PFSK-1 (cell line): Measurements from ENCODE around the gene MED9.

Experiments used
- POLR2AphosphoS5 ChIP-seq: IDR thresholded peaks from 2 replicates; pipeline ENCODE4 v1.6.1; 2012; ENCODE audit warnings: low read depth, mild to moderate bottlenecking, control low read depth, low read length, moderate library complexity
- SIN3A ChIP-seq: IDR thresholded peaks from 2 replicates; pipeline ENCODE4 v1.6.1; 2012; ENCODE audit warnings: mild to moderate bottlenecking, low read length, moderate library complexity, borderline replicate concordance; ENCODE audit not compliant: insufficient read depth
- TAF1 ChIP-seq: IDR thresholded peaks from 2 replicates; pipeline ENCODE4 v1.6.1; 2012; ENCODE audit warnings: low read length, control low read depth, borderline replicate concordance; ENCODE audit not compliant: insufficient read depth
- TF ChIP-seq, protein P1 (sequence below), 2 experiments: IDR thresholded peaks; 2 replicates each; pipeline versions ENCODE4 v1.6.1 to v1.8.0; 2011 to 2012; ENCODE audit warnings: low read depth in 2 of 2, low read length in 2 of 2, control low read depth in 1 of 2, inconsistent platforms in 1 of 2, mild to moderate bottlenecking in 1 of 2, moderate library complexity in 1 of 2; ENCODE audit not compliant: insufficient read depth in 1 of 2

DNA sequence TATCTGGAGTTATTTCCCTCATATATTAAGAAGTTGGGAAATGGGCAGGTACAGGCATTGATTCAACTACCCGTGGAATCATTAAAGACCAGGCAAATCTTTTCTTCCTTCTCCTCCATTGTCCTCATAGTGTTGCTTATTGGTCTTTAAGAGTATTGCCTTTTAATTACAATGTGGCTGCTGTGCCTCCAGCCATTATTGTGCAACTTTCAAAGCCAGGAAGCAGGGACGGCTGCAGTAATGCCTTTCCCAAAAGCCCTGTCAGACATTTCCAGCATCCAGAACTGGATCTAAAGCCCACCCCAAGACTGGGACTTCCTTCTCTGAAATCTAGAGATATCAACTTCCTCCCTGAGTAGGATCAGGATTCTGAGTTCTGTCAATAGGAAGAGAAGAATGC, 42.3 kb upstream of the MED9 start:
- TF ChIP-seq, protein P1, sequence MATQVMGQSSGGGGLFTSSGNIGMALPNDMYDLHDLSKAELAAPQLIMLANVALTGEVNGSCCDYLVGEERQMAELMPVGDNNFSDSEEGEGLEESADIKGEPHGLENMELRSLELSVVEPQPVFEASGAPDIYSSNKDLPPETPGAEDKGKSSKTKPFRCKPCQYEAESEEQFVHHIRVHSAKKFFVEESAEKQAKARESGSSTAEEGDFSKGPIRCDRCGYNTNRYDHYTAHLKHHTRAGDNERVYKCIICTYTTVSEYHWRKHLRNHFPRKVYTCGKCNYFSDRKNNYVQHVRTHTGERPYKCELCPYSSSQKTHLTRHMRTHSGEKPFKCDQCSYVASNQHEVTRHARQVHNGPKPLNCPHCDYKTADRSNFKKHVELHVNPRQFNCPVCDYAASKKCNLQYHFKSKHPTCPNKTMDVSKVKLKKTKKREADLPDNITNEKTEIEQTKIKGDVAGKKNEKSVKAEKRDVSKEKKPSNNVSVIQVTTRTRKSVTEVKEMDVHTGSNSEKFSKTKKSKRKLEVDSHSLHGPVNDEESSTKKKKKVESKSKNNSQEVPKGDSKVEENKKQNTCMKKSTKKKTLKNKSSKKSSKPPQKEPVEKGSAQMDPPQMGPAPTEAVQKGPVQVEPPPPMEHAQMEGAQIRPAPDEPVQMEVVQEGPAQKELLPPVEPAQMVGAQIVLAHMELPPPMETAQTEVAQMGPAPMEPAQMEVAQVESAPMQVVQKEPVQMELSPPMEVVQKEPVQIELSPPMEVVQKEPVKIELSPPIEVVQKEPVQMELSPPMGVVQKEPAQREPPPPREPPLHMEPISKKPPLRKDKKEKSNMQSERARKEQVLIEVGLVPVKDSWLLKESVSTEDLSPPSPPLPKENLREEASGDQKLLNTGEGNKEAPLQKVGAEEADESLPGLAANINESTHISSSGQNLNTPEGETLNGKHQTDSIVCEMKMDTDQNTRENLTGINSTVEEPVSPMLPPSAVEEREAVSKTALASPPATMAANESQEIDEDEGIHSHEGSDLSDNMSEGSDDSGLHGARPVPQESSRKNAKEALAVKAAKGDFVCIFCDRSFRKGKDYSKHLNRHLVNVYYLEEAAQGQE (IDR thresholded peaks at IDR 0.05; ENCODE audit: insufficient read depth in 1 of 2, low read depth in 2 of 2, low read length in 2 of 2): no peak
- TF ChIP-seq POLR2AphosphoS5 (no peak), SIN3A (no peak), TAF1 (no peak)
